ENCODE results near the gene FRMD4A.
"Not testable (repeated sequence)": the region's sequence is repeated elsewhere in the genome, so short reads cannot be mapped to it uniquely, and the experiment has no call there.

The FRMD4A gene

DNA sequence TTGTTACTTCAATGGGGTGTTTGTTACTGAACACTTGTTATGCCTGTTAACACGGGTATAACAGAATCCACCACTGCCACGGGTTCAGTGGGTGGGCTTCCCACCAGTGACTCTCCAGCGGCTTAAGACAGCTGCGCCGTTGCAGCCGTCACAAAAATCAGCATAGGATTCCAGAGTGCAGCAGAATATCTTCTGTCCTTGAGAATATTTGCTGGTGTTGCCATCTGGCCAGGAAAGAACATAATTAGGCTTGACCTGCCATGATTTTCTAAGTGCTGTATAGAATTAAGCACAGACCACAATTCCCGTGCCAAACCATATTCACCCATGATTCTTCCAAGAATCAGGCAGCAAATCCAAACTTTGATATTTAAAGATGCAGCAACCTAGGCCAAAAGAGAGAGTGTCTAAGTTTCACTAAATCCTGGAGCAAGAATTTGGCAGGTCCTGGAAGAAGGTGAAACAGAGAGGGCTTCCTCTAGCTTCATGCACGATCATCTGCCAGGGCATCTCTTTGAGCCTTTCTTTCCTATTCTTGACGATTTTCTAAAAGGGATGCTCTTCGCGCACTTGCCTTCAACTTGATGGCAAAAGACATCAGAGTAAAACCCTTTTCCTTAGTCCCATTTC, 95.0 kb downstream of the FRMD4A start:
- no peak for DNase-seq

DNA sequence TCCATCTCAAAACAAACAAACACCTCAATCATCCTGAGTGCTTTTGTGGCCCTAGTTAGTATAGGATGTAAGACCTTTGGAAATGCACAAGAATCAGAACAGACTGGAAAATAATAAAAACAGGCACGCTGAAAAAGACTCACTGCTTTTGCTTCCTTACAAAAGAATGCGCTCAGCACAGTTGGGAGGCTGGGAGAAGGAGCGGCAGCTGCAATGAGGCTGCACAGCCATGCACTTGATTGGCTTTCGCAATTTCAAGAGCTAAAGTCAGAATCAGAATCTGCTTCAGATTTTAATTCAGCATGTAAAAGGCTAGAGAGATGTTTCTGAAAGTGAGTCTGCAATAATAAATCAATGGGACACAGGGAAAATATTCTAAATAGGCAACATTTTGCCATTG, 97.2 kb downstream of the FRMD4A start:
- DNase-seq, result no peak

DNA sequence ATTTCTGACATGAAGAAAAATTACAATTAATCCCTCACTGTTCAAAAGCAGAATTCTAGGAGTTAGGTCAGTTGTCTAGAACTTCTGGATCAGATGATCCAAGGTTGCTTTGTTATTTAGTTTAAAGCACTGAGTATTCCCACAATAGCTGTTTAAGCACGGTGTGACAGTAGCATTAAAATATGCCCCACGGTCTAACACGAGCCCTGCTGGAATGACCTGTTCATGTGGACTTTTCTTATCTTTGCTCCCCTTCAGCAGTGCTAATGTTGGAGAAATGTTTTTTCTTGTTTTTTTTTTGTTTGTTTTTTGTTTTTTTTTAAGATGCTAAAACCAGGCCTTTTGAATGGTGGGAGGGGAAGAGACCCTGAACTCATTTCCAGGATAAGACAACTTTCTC, 101.9 kb downstream of the FRMD4A start:
- not testable (repeated sequence) for DNase-seq

DNA sequence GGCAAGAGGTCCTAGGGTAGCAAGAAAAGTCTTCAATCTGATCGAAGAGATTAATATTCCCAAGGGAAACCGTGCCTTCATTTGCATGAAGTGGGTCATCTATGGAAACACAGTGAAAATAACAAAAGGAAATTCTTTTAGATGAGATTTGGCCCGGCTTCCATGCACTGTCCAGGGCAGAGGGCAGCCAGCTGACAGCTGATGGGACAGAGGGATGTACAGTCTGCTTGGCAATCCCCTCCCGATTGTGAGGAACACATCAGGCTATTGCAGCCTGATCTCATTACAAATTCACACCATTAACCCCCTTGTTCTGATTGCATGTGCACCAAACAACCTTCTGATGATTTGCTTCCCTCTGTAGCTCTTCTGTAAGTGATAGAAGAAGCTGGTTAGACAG, 105.3 kb downstream of the FRMD4A start:
- DNase-seq, result no peak

DNA sequence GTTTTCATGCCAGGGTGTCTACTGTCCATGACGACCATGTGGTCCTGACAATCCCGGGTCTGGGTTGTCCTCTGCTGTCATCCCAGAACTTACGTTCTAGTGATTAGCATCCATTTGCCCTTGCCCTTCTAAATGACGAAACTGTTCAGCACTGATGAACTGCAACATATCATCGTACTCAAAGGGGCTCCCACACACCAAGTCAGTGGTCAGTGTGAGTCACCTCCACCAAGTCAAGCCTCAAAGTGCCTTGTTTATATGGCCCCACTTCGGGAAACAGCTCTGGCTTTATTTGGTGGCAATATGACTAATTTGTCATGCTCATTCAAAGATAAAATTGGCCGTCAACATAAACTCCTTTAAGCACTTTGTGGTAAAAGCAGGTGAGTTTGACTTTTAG, 110.7 kb downstream of the FRMD4A start:
- no peak for DNase-seq

DNA sequence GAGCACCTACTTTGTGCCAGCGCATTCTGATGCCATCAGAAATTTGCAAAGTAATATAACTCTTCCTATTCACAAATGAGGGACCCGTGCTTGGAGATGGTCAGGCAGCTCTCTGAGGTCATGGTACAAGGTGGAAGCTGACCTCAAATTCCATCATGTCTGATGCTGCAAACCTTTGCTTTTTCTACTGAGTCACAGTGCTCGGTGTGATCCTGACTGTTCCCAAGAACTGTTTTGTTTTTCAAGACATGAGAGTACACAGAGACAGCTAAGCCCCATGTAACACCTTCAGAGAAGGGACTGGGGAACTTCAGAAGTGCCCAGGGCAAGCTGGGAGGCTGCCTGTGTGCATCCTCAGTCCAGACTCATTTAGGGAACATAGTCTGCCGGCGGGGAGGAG, 111.3 kb downstream of the FRMD4A start:
- no peak for DNase-seq

DNA sequence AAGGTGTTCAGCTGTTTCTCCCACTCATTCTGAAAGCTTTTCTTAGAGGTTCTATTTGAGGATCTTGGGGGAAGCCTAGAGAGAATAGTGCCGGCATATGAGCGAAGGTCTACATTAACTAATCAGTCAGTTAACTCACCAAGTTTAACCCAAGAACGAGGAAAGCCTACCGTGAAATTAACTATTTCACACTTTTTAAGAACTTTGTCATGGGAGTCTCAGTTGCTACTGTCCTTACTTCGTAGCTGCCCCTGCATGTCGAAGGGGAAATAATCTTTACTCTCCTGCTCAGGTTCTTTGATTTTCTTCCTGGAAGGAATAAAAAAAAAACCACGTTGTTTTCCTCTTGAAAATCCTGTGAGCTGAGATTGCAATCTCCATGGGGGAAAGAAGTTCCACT, 115.1 kb downstream of the FRMD4A start:
- DNase-seq, result no peak

DNA sequence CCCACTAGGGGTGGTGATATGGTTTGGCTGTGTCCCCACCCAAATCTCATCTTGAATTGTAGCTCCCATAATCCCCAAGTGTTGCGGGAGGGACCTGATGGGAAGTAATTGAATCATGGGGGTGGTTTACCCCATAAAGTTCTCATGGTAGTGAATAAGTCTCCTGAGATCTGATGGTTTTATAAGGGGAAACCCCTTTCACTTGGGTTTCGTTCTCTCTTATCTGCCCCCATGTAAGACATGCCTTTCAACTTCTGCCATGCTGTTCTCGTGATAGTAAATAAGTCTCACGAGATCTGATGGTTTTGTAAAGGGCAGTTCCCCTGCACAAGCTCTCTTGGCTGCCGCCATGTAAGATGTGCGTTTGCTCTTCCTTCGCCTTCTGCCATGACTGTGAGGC, 117.0 kb downstream of the FRMD4A start:
- not testable (repeated sequence) for DNase-seq

DNA sequence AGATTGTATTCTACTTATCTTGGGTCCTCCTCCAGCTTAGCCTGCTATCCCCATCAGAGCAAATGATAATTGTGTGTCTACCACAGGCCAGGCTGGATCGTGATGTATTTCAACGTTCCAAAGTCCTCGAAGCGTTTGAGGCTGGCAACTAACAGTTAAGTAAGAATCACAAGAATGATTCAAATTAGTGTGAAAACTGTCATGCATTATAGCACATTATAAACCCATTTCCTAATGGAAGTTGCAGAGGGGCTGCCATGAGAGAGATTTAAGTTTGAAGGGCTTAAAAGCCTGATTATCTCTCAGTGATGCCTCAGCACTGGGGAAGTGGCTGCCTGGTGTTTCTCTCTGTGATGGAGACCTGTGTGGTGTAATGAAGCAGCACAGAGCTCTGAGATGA, 119.1 kb downstream of the FRMD4A start:
- no peak for DNase-seq

DNA sequence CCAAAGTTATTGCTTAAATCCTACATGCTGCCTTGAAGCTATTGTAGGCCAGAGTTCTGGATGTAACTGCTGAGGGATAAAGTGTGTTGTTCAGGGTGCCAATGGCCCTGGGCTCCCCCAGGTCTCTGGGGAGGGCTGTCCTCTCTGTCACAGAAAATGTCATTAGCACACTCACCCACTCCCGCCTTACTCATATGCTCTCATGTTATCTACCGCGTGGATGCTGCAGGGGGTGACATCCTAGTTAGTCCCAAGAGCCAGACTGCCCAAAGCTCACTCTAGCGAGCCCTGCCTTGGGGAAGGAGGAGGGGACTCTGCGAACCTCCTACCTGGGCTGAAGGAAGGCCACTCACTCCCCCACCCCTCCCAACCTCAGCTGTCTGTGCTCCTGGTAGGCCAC, 122.5 kb downstream of the FRMD4A start:
- DNase-seq, result no peak

DNA sequence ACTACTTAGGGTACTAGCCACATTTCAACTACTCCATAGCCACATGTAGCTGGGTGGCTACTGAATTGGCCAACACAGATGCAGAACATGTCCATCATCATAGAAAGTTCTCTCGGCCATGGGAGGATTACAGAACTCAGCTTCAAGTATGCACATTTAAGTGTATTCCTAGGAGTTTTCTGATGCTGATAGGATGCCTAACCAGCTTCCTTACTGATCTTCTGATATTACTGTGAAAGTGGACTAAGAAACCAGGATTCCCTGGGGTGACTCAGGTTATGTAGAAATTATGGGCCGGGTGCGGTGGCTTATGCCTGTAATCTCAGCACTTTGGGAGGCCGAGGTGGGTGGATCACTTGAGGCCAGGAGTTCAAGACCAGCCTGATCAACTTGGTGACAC, 125.5 kb downstream of the FRMD4A start:
- no peak for DNase-seq

DNA sequence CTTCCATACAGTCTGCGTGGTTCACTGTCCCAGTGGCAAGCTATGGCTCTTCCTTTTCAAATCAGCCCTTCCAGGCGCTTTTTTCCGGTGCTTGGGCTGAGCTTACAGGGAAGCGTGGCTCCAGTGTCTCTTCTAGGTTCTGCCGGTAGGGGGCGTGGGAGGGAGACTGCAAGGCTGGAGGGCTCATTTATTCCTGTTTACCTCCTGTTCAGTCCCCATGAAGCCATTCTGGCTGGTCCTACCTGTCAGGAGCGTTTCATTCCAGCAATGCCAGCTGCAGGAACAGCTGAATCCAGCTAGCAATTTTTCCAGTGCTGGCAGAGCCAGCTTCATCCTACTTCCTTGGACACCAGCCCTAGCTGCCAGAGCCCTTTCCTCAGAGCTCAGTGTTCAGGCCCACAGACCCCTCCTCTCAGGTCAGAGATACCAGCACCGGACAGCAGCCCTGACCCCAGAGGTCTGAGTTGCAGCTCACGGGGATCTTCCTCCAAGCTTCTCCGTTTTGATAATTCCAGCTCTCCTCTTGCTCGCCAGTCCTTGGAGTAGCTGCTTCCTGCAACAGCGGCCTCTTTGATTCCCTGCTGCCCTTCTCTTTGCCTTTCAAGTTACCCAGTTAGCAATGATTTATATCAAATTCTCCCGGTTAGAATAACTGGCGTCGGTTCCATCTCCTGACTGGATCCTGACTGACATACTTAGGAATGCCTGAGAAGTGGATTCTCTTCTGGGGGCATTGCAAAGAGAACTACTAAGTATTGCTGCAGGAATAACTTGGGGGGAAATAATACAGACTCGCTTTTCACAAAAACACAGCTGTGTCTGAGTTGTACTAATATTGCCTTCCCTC, 129.8 kb downstream of the FRMD4A start:
- DNase-seq, result no peak

DNA sequence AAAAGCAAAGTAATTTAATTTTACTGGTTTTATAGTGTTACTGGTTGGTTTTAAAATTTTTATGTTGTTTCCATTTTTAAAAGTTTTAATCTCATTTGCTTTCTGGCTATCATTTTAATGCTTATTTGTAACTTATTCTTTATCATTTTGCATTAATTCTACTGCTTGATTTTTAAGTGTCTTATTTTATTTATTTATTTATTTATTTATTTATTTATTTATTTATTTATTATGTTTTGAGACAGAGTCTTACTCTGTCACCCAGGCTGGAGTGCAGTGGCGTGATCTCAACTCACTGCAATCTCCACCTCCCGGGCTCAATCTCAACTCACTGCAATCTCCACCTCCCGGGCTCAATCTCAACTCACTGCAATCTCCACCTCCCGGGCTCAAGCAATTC, 131.6 kb downstream of the FRMD4A start:
- not testable (repeated sequence) for DNase-seq

DNA sequence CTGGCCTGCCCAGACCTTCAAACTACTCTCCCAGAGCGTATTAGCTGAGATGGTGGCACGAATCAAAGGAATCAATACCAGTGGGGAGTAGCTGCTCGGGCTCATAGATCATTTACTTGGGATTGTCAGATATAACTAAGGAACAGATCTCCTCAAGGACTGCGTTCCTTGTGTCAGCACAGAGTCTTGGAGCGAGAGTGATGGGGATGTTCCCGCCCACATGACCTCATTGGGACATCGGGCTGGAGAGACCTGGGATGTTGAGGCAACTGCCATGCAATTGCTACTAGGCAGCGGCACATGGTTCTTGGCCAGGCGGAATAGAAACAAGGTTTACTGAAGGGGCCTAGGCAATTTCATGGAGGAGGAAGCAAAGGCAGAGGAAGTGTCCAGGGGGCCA, 132.6 kb downstream of the FRMD4A start:
- no peak for DNase-seq

DNA sequence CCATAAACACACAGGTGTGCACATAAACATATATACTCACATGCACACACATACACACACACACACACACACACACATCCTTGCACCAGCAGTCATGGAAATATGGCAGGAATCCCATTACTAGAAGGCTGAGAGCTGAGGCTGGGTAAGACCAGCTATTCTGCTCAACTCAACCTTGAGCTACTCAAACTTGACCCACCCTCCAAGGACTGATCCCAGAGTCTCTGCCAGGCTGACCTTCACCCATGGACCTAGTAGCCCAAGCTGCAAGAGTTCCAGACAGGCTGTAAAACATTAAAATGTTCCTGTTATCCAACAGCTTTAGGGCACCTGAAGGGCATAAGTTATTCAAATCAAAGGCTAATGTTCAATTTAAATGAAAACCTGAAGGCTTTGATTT, 134.6 kb downstream of the FRMD4A start:
- DNase-seq, result no peak

DNA sequence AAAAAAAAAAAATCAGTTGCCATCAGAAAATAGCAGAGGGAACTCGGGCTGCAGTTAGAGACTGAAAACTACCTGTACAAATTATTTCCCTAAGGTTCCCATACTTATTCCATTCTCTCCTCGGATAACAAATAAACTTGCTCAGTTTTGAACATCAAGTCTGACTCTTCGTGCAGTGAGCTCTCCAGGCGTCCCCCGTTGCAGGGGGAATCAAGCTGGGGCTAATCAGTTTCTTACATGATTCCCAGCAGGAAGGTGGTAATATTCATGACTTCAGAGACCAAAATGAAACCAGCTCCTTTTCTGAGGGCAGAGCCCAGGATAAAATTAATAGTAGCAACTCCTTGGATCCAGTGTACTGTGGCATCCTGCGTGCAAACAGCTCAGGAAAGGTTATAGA, 135.3 kb downstream of the FRMD4A start:
- no peak for DNase-seq

DNA sequence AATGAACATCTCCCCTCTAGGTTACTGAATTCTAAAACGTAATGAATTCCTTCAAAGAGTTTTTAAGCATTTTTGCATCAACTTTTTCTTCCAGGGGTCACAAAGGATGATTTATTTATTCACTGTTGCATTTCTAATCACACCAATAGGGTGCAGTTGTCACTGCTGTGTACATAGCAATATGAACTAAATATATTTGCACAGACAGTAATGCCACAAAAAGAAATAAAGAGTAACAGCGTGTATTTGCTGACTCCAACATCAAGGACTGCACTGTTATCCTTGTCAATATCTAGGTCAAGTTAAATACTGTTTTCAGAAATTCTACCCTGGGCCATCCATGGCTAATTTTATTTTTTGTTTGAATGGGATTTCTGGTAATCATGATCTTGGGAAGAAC, 138.0 kb downstream of the FRMD4A start:
- no peak for DNase-seq

DNA sequence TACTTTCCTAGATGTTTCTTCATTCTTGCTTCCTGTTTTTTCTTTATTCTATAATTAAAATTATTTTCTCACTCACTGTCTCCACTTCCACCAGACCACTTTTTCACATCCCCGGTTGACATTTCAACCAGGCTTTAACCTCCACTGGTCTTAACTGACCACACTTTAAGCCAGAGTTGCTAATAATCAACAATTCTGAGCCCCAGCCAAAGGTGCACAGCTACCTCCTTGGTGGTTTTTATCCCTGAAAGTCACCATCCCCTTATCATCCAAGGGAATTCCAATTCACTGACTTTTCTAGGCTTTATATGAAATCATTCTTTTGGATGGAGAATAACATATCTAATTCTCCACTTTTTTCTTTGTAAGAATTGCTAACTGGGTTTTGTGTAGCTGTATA, 138.9 kb downstream of the FRMD4A start:
- no peak for DNase-seq

DNA sequence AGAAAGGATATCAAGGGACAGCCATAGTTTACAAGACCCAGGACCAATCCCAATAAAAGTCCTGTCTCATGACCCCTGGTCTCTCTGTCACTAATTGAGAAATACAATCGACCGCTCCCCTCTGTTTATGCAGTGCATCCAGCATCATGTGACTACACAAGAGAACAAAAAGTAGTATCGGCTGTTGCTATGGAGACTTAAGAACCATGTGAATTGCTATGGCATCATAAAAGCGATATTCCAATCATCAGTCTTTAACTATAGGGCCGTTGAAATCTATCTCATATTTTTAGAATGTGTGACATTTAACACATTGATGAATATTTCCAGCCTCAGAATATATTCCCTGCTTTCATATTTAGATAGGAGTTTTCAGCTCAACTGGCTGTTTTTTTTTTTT, 139.3 kb downstream of the FRMD4A start:
- no peak for DNase-seq

DNA sequence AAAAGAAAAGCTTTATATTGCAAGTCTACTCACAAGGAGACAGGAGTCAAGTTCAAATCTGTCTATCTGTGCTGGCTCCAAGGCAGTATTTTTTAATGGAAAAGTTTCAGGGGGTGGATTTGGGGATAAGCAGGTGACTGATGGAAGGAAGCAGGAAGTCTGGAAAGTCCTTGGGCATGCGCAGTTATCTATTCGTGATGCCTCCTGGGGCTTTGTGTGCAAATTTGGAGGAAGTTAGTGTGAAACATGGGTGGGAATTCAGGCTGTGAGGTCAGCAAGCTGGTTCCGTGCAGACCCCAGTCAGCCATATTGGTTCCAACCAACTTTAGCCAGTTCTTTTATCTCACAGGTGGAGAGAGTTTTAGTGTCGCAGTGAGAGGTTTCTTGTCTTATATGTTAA, 140.0 kb downstream of the FRMD4A start:
- no peak for DNase-seq

DNA sequence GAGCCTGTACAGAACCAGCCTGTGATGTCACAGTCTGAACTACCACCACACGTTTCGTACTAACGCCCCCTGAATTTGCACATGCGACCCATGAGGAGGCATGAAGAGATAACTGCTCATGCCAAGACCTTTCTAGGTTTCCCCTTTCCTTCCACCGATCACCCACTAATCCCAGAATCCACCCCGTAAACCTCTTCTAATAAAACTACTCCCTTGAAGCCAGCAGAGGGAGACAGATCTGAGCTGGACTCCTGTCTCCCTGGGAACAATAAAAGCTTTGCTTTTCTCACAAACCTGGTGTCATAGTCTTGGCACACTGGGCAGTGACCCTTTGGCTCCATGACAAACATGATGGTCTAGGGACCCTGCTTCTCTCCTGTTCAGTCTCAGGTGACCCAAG, 144.5 kb downstream of the FRMD4A start:
- no peak for DNase-seq

DNA sequence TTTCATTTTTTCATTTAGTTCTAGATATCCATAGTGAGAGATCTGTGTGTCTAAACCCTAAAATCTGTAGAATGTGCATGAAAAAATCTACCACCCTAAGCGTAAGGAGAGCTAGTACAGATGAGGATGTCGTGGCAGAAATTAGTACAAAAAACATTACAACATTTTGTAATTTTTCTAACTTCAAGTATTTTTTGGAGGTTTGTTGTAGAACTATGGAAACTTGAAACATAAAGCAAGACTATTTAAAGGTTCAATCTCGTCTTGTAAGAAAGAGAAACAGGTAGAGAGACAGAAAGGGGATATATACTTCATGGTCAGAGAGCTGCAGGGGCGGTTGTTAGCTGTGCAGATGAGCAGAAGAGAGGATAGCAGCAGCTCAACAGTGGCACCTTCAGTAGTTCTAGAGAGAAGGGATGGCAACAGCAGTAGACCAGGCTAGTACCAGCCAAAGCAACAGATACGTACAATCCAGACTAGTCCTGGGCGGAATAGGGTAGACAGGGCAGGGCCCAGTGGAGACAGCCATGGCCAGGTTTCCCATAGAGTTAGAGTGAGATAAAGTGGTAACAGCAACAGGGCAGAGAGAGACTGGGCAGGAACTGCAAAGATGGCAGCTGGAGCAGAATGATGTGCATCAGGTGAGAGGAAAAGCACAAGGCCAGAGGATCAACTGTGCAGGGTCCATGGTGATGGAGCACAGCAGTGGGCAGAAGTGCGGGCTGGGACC, 145.2 kb downstream of the FRMD4A start:
- DNase-seq, result no peak

DNA sequence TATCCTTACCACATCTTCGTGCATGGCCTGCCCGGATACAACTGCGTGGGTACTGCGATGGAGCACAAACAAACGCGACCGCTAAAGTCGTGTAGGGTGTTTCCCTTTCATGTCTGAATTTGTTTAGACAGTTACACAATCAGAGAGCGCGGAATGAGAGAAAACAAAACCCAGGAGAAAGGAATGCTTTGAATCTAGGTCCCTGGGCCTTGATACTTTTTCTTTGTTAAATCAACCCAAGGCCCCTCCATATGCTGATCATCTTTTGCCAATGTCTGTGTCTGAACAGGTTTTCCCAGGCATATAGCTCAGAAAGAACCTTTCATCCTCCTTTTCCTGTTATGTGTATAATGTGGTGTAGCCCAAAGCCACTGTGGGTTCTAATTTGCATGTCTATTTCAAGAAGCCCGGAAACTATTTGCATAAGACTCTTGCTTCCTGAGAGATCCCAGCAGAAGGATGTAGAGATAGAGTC, 145.8 kb downstream of the FRMD4A start:
- DNase-seq, result no peak

DNA sequence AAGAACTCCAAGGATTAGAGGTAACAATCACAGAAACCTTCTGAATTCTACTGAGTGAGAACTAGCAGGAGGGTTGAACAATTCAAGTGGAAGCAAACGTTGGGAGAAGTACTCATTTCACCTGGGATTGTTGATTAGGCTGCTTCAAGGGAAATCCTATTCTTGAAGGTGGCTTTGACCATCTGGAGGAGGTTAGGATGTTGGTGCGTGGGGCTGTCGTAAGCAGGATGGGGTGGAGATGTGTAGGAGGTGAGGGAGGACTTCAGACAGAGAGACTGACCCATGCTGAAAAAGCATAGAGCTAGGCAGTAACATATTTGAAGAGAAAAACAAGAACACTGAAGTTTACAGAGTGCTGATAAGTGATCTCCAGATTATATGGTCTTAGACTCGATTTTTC, 147.9 kb downstream of the FRMD4A start:
- no peak for DNase-seq
